Measurements from ENCODE around the gene LHPP.

The LHPP gene

GRCh38 chr10:124447751-124448466, 13.7 kb upstream of the LHPP start:
- DNase-seq, result no peak

GRCh38 chr10:124448696-124449169, 12.9 kb upstream of the LHPP start:
- no peak for DNase-seq

- DNase-seq, result no peak
These were observed 12.2 kb upstream of the LHPP start for GRCh38 chr10:124449170-124450011.

- DNase-seq, result peak in 7 of 14 donors; percentile 2 to 32 (median 25)
These were observed 11.4 kb upstream of the LHPP start, which contains the start of gene NKX1-2 for GRCh38 chr10:124450012-124450782. NKX1-2 (minus strand) TSS chr10:124450035; CDS start chr10:124449943, 92 bp downstream.

- no peak for DNase-seq
These were observed 10.9 kb upstream of the LHPP start for GRCh38 chr10:124450783-124451057.

- no peak for DNase-seq
These were observed 10.3 kb upstream of the LHPP start for GRCh38 chr10:124451276-124451675.

GRCh38 chr10:124453960-124454610, 7.5 kb upstream of the LHPP start:
- no peak for DNase-seq

GRCh38 chr10:124455441-124455840, 6.2 kb upstream of the LHPP start:
- no peak for DNase-seq

- DNase-seq, result no peak
These were observed 3.1 kb upstream of the LHPP start for GRCh38 chr10:124458473-124458872.

GRCh38 chr10:124458889-124459288, 2.7 kb upstream of the LHPP start:
- no peak for DNase-seq

- no peak for DNase-seq
These were observed 2.2 kb upstream of the LHPP start for GRCh38 chr10:124459395-124459794.

GRCh38 chr10:124460144-124460543, 1.5 kb upstream of the LHPP start:
- no peak for DNase-seq

- no peak for DNase-seq
These were observed 699 bp downstream of the LHPP start for GRCh38 chr10:124462348-124462695.

- no peak for DNase-seq
These were observed 2.7 kb downstream of the LHPP start for GRCh38 chr10:124464028-124464965.

- no peak for DNase-seq
These were observed 3.6 kb downstream of the LHPP start for GRCh38 chr10:124465003-124465776.

- no peak for DNase-seq
These were observed 4.3 kb downstream of the LHPP start for GRCh38 chr10:124465777-124466488.

GRCh38 chr10:124467165-124467564, 5.5 kb downstream of the LHPP start:
- DNase-seq, result no peak

- no peak for DNase-seq
These were observed 7.0 kb downstream of the LHPP start for GRCh38 chr10:124468624-124469023.

GRCh38 chr10:124469956-124470484, 8.4 kb downstream of the LHPP start:
- DNase-seq, result no peak
